Ishikawa (cell line): Measurements from ENCODE around the gene LMAN2L.

Experiments used
- CEBPB ChIP-seq: IDR thresholded peaks from 2 replicates; pipeline ENCODE4 v1.6.1; 2012
- CREB1 ChIP-seq: IDR thresholded peaks from 2 replicates; pipeline ENCODE4 v1.6.1; 2012; ENCODE audit warnings: low read depth
- EGR1 ChIP-seq: IDR thresholded peaks from 2 replicates; pipeline ENCODE4 v1.6.1; 2012
- EP300 ChIP-seq: IDR thresholded peaks from 2 replicates; pipeline ENCODE4 v1.6.1; 2012; ENCODE audit warnings: borderline replicate concordance
- RAD21 ChIP-seq: IDR thresholded peaks from 2 replicates; pipeline ENCODE4 v1.6.1; 2012; ENCODE audit warnings: low read depth
- TAF1 ChIP-seq: IDR thresholded peaks from 2 replicates; pipeline ENCODE4 v1.6.1; 2012; ENCODE audit warnings: low read depth, mild to moderate bottlenecking
- TCF12 ChIP-seq: IDR thresholded peaks from 2 replicates; pipeline ENCODE4 v1.6.1; 2012; ENCODE audit warnings: low read depth
- USF1 ChIP-seq: IDR thresholded peaks from 2 replicates; pipeline ENCODE4 v1.6.1; 2012
- YY1 ChIP-seq: IDR thresholded peaks from 2 replicates; pipeline ENCODE4 v1.6.1; 2012; ENCODE audit warnings: low read depth
- ZBTB7A ChIP-seq: IDR thresholded peaks from 2 replicates; pipeline ENCODE4 v1.6.1; 2012; ENCODE audit warnings: low read depth
- TF ChIP-seq, protein P1 (sequence below): IDR thresholded peaks from 2 replicates; pipeline ENCODE4 v1.6.1; 2012; ENCODE audit warnings: low read depth, mild to moderate bottlenecking
- TF ChIP-seq, protein P2 (sequence below): IDR thresholded peaks from 2 replicates; pipeline ENCODE4 v1.6.1; 2012

- no peak for TF ChIP-seq TAF1
- no peak for TF ChIP-seq EP300
- TF ChIP-seq, protein P1, sequence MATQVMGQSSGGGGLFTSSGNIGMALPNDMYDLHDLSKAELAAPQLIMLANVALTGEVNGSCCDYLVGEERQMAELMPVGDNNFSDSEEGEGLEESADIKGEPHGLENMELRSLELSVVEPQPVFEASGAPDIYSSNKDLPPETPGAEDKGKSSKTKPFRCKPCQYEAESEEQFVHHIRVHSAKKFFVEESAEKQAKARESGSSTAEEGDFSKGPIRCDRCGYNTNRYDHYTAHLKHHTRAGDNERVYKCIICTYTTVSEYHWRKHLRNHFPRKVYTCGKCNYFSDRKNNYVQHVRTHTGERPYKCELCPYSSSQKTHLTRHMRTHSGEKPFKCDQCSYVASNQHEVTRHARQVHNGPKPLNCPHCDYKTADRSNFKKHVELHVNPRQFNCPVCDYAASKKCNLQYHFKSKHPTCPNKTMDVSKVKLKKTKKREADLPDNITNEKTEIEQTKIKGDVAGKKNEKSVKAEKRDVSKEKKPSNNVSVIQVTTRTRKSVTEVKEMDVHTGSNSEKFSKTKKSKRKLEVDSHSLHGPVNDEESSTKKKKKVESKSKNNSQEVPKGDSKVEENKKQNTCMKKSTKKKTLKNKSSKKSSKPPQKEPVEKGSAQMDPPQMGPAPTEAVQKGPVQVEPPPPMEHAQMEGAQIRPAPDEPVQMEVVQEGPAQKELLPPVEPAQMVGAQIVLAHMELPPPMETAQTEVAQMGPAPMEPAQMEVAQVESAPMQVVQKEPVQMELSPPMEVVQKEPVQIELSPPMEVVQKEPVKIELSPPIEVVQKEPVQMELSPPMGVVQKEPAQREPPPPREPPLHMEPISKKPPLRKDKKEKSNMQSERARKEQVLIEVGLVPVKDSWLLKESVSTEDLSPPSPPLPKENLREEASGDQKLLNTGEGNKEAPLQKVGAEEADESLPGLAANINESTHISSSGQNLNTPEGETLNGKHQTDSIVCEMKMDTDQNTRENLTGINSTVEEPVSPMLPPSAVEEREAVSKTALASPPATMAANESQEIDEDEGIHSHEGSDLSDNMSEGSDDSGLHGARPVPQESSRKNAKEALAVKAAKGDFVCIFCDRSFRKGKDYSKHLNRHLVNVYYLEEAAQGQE, result no peak
- TF ChIP-seq TCF12, result no peak
- no peak for TF ChIP-seq RAD21
- no peak for TF ChIP-seq EGR1
- no peak for TF ChIP-seq CEBPB
- TF ChIP-seq YY1, result no peak
- TF ChIP-seq, protein P2, sequence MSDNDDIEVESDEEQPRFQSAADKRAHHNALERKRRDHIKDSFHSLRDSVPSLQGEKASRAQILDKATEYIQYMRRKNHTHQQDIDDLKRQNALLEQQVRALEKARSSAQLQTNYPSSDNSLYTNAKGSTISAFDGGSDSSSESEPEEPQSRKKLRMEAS, result no peak
- no peak for TF ChIP-seq USF1
- no peak for TF ChIP-seq ZBTB7A
- no peak for TF ChIP-seq CREB1
Measured at GRCh38 chr2:96754317-96754716, 14.5 kb upstream of the LMAN2L start.
